ENCODE results near the gene SYT7.
A peak's percentile ranks its signal among the peaks of the same experiment; 100 is the strongest.

SYT7 gene

GRCh38 chr11:61580271-61580888, 496 bp downstream of the SYT7 start:
- DNase-seq (ENCODE audit: low spot score), result no peak

- DNase-seq (ENCODE audit: low spot score), result no peak
These were observed 1.1 kb downstream of the SYT7 start for GRCh38 chr11:61579676-61580270.

- DNase-seq (ENCODE audit: low spot score), result no peak
These were observed 1.8 kb downstream of the SYT7 start for GRCh38 chr11:61578819-61579675.

GRCh38 chr11:61577383-61578118, 3.3 kb downstream of the SYT7 start:
- peak; percentile 69 for DNase-seq (ENCODE audit: low spot score)

GRCh38 chr11:61575886-61576861, 4.7 kb downstream of the SYT7 start:
- no peak for DNase-seq (ENCODE audit: low spot score)

- no peak for DNase-seq (ENCODE audit: low spot score)
These were observed 6.3 kb downstream of the SYT7 start for GRCh38 chr11:61574611-61575010.

GRCh38 chr11:61572913-61573312, 8.0 kb downstream of the SYT7 start:
- no peak for DNase-seq (ENCODE audit: low spot score)

- DNase-seq (ENCODE audit: low spot score), result no peak
These were observed 9.0 kb downstream of the SYT7 start for GRCh38 chr11:61571869-61572268.

- no peak for DNase-seq (ENCODE audit: low spot score)
These were observed 9.5 kb downstream of the SYT7 start for GRCh38 chr11:61571337-61571736.

- no peak for DNase-seq (ENCODE audit: low spot score)
These were observed 11.2 kb downstream of the SYT7 start for GRCh38 chr11:61569701-61570100.

- DNase-seq (ENCODE audit: low spot score), result no peak
These were observed 11.9 kb downstream of the SYT7 start for GRCh38 chr11:61569018-61569417.

GRCh38 chr11:61567286-61568061, 13.4 kb downstream of the SYT7 start:
- peak; percentile 96 for DNase-seq (ENCODE audit: low spot score)

- no peak for DNase-seq (ENCODE audit: low spot score)
These were observed 15.8 kb downstream of the SYT7 start for GRCh38 chr11:61564936-61565696.

- DNase-seq (ENCODE audit: low spot score), result no peak
These were observed 20.1 kb downstream of the SYT7 start for GRCh38 chr11:61560751-61561150.

GRCh38 chr11:61556621-61557020, 24.3 kb downstream of the SYT7 start:
- DNase-seq (ENCODE audit: low spot score), result no peak

- no peak for DNase-seq (ENCODE audit: low spot score)
These were observed 24.9 kb downstream of the SYT7 start for GRCh38 chr11:61555978-61556377.

GRCh38 chr11:61555051-61555969, 25.6 kb downstream of the SYT7 start:
- DNase-seq (ENCODE audit: low spot score), result peak; percentile 81

GRCh38 chr11:61554172-61554988, 26.5 kb downstream of the SYT7 start:
- no peak for DNase-seq (ENCODE audit: low spot score)
